Astrocyte (in vitro differentiated cells and primary cell): ENCODE measurements around the gene LMAN2L. TPM values are rescaled to one million over a fixed set of nuclear protein-coding genes. Genes with fewer than 3 reads are reported as not detected.

ENCODE experiments used
- DNase-seq: peaks from one replicate; pipeline ENCODE4 v3.0.0-alpha.2; 2010; ENCODE audit warnings: low read depth
- FAIRE-seq: peaks from 2 replicates; lab custom pipeline; 2011; peaks lifted over from hg19 to GRCh38; lab: Jason Lieb, UNC
- H2AFZ ChIP-seq: 2 replicates; pipeline ENCODE4 v1.6.0; 2012; ENCODE audit warnings: low read depth, low read length, inconsistent platforms
- H3K27ac ChIP-seq: 2 replicates; pipeline ENCODE4 v1.5.1; 2011; ENCODE audit warnings: low read depth, low read length, inconsistent platforms
- H3K27me3 ChIP-seq: 2 replicates; pipeline ENCODE4 v1.6.0; 2011; ENCODE audit warnings: low read length, inconsistent platforms; ENCODE audit not compliant: insufficient read depth
- H3K36me3 ChIP-seq: 2 replicates; pipeline ENCODE4 v1.5.1; 2011; ENCODE audit warnings: low read length, inconsistent platforms; ENCODE audit not compliant: insufficient read depth
- H3K4me1 ChIP-seq: 2 replicates; pipeline ENCODE4 v1.5.1; 2011; ENCODE audit warnings: low read length, inconsistent platforms; ENCODE audit not compliant: insufficient read depth
- H3K4me2 ChIP-seq: 2 replicates; pipeline ENCODE4 v1.6.0; 2012; ENCODE audit warnings: low read length, inconsistent platforms
- H3K4me3 ChIP-seq: 2 replicates; pipeline ENCODE4 v1.5.1; 2011; ENCODE audit warnings: low read depth, mild to moderate bottlenecking, low read length, inconsistent platforms; ENCODE audit not compliant: insufficient read depth
- H3K79me2 ChIP-seq: 2 replicates; pipeline ENCODE4 v1.6.0; 2012; ENCODE audit warnings: mild to moderate bottlenecking, low read length, inconsistent platforms; ENCODE audit not compliant: insufficient read depth
- H3K9ac ChIP-seq: 2 replicates; pipeline ENCODE4 v1.6.0; 2012; ENCODE audit warnings: mild to moderate bottlenecking, low read length, inconsistent platforms
- H3K9me3 ChIP-seq: 2 replicates; pipeline ENCODE4 v1.5.1; 2012; ENCODE audit warnings: low read depth, mild to moderate bottlenecking, low read length, inconsistent platforms; ENCODE audit not compliant: insufficient read depth
- H4K20me1 ChIP-seq: 2 replicates; pipeline ENCODE4 v1.6.0; 2012; ENCODE audit warnings: low read length, inconsistent platforms; ENCODE audit not compliant: insufficient read depth
- H3K27ac Mint-ChIP-seq: one replicate; pipeline ENCODE4 v1.8.0; 2021; ENCODE audit warnings: mild to moderate bottlenecking, mixed read lengths; ENCODE audit not compliant: unreplicated experiment
- H3K27me3 Mint-ChIP-seq: one replicate; pipeline ENCODE4 v1.8.0; 2021; ENCODE audit warnings: low read depth, mixed read lengths; ENCODE audit not compliant: unreplicated experiment
- H3K36me3 Mint-ChIP-seq: one replicate; pipeline ENCODE4 v1.8.0; 2021; ENCODE audit warnings: low read depth, mixed read lengths; ENCODE audit not compliant: unreplicated experiment
- H3K4me1 Mint-ChIP-seq: one replicate; pipeline ENCODE4 v1.8.0; 2021; ENCODE audit warnings: low read depth, mixed read lengths; ENCODE audit not compliant: unreplicated experiment
- H3K4me3 Mint-ChIP-seq: one replicate; pipeline ENCODE4 v1.8.0; 2021; ENCODE audit warnings: mild to moderate bottlenecking, moderate library complexity, mixed read lengths; ENCODE audit not compliant: unreplicated experiment
- H3K9me3 Mint-ChIP-seq: one replicate; pipeline ENCODE4 v1.8.0; 2021; ENCODE audit warnings: mild to moderate bottlenecking, mixed read lengths; ENCODE audit not compliant: unreplicated experiment
- EZH2 ChIP-seq: IDR thresholded peaks from 2 replicates; pipeline ENCODE4 v1.6.1; 2012; ENCODE audit warnings: mild to moderate bottlenecking, low read length, inconsistent platforms; ENCODE audit not compliant: insufficient read depth
- total RNA-seq: library from RNA; stranded (reverse); gene quantifications from 2 replicates; pipeline ENCODE4 v1.2.1, GENCODE V29; 2021
- TF ChIP-seq, protein P1 (sequence below): IDR thresholded peaks from 2 replicates; pipeline ENCODE4 v1.5.1; 2011; ENCODE audit warnings: low read depth, mild to moderate bottlenecking, inconsistent platforms, low read length, moderate library complexity; ENCODE audit not compliant: insufficient read depth

LMAN2L gene
- total RNA-seq, 1 donor from 2014 or later = 19.8 TPM

DNA sequence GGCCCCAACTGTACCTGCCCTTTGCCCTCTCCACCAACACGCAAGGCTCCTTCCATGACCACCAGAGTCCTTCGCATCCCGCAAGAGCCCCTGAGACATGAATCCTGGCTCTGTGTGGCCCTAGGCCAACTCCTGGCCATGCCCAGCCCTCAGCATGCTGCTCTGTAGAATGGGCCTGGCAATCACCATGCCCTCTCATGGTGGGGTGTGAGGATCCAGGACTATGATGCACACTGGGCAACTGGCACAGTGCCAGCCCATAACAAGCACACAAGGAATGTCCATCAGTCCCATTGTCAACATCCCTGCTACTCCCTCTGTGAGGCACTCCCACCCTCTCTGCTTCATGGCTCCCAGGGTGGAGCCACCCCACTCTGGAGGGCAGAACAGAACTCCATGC lies 52.6 kb downstream of the LMAN2L start:
- Histone ChIP-seq H3K27ac (no peak overlapping the region), H3K4me1 (no peaks in the 10 kb centered on the region), H3K4me2 (no peak overlapping the region), H3K9me3 (no peaks in the 10 kb centered on the region), H2AFZ (no peak overlapping the region), H3K4me3 (no peak overlapping the region), H3K9ac (no peak overlapping the region), H3K79me2 (no peaks in the 10 kb centered on the region), H4K20me1 (no peaks in the 10 kb centered on the region), H3K27me3 (peaks cover 15% of the 10 kb centered on the region), H3K36me3 (no peaks in the 10 kb centered on the region)
- H3K4me1 Mint-ChIP-seq = peaks cover 4% of the 10 kb centered on the region
- no peak overlapping the region for H3K4me3 Mint-ChIP-seq
- H3K27me3 Mint-ChIP-seq = peaks cover 16% of the 10 kb centered on the region
- TF ChIP-seq, protein P1, sequence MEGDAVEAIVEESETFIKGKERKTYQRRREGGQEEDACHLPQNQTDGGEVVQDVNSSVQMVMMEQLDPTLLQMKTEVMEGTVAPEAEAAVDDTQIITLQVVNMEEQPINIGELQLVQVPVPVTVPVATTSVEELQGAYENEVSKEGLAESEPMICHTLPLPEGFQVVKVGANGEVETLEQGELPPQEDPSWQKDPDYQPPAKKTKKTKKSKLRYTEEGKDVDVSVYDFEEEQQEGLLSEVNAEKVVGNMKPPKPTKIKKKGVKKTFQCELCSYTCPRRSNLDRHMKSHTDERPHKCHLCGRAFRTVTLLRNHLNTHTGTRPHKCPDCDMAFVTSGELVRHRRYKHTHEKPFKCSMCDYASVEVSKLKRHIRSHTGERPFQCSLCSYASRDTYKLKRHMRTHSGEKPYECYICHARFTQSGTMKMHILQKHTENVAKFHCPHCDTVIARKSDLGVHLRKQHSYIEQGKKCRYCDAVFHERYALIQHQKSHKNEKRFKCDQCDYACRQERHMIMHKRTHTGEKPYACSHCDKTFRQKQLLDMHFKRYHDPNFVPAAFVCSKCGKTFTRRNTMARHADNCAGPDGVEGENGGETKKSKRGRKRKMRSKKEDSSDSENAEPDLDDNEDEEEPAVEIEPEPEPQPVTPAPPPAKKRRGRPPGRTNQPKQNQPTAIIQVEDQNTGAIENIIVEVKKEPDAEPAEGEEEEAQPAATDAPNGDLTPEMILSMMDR = no peak
- no peak for TF ChIP-seq EZH2
- H3K27ac Mint-ChIP-seq = no peak overlapping the region
- no peaks in the 10 kb centered on the region for H3K36me3 Mint-ChIP-seq
- no peaks in the 10 kb centered on the region for H3K9me3 Mint-ChIP-seq
- FAIRE-seq (no peak), DNase-seq (no peak)

- Histone ChIP-seq H3K9ac (no peak overlapping the region), H3K36me3 (no peaks in the 10 kb centered on the region), H3K4me2 (no peak overlapping the region), H3K79me2 (no peaks in the 10 kb centered on the region), H3K9me3 (no peaks in the 10 kb centered on the region), H4K20me1 (no peaks in the 10 kb centered on the region), H3K27me3 (peaks cover 15% of the 10 kb centered on the region), H2AFZ (peak overlapping the region; percentile 52), H3K4me3 (no peak overlapping the region), H3K27ac (no peak overlapping the region), H3K4me1 (no peaks in the 10 kb centered on the region)
- Mint-ChIP-seq H3K4me1 (peaks cover 4% of the 10 kb centered on the region), H3K36me3 (no peaks in the 10 kb centered on the region), H3K9me3 (no peaks in the 10 kb centered on the region), H3K4me3 (no peak overlapping the region), H3K27ac (no peak overlapping the region), H3K27me3 (peaks cover 15% of the 10 kb centered on the region)
- DNase-seq (no peak), FAIRE-seq (no peak)
- TF ChIP-seq, protein P1 = no peak
- TF ChIP-seq EZH2 = no peak
These were observed 54.0 kb downstream of the LMAN2L start for GRCh38 chr2:96685577-96686459.
